H1 (cell line): ENCODE results near the gene APAF1. TPM values are rescaled to one million over a fixed set of nuclear protein-coding genes. Genes with fewer than 3 reads are reported as not detected.

Experiments
- KDM4A ChIP-seq: IDR thresholded peaks from one replicate; pipeline ENCODE4 v1.7.1; 2012; ENCODE audit warnings: low read depth, mild to moderate bottlenecking, moderate library complexity, low read length, inconsistent platforms; ENCODE audit not compliant: severe bottlenecking
- SIN3A ChIP-seq, 2 experiments: IDR thresholded peaks in 1 of 2; conservative IDR thresholded peaks in 1 of 2; 2 replicates each; pipeline ENCODE4 v1.6.1; 2011 to 2012; ENCODE audit warnings: low read length in 2 of 2, improper control_type of control experiment in 1 of 2, low read depth in 1 of 2, mild to moderate bottlenecking in 1 of 2
- SP4 ChIP-seq: IDR thresholded peaks from 2 replicates; pipeline ENCODE4 v1.6.1; 2012; ENCODE audit warnings: low read length, inconsistent platforms
- TEAD4 ChIP-seq: IDR thresholded peaks from 2 replicates; pipeline ENCODE4 v1.6.1; 2012; ENCODE audit warnings: low read depth, low read length, inconsistent platforms, mixed read lengths
- polyA plus RNA-seq, 7 experiments: library from polyadenylated mRNA; depleted of rRNA in 3 of 7; stranded (reverse) in 5 of 7; unstranded in 2 of 7; fragments of >200 nt in 5 of 7; fragments of 200-250 nt in 2 of 7; gene quantifications; 1 replicate in 5 of 7; 2 replicates in 1 of 7; 4 replicates in 1 of 7; pipeline versions ENCODE4 v1.2.1 to v1.2.3, GENCODE V29; 2011 to 2013; ENCODE audit warnings: missing spikeins in 2 of 7, mixed read lengths in 2 of 7
- total RNA-seq: library from RNA; stranded (reverse); fragmentation: NEBNext Ultra II Directional; extraction: Animal tissue kit (Norgen Biotek cat#: 25700); gene quantifications from 2 replicates; pipeline ENCODE4 v1.2.1, GENCODE V29; 2021

APAF1 gene
- total and polyA plus RNA-seq, 2 of the 8 experiments (the other 6 are each of a cell fraction or from before 2014, with no cell fraction given) = 4.7 to 22.6 TPM

DNA sequence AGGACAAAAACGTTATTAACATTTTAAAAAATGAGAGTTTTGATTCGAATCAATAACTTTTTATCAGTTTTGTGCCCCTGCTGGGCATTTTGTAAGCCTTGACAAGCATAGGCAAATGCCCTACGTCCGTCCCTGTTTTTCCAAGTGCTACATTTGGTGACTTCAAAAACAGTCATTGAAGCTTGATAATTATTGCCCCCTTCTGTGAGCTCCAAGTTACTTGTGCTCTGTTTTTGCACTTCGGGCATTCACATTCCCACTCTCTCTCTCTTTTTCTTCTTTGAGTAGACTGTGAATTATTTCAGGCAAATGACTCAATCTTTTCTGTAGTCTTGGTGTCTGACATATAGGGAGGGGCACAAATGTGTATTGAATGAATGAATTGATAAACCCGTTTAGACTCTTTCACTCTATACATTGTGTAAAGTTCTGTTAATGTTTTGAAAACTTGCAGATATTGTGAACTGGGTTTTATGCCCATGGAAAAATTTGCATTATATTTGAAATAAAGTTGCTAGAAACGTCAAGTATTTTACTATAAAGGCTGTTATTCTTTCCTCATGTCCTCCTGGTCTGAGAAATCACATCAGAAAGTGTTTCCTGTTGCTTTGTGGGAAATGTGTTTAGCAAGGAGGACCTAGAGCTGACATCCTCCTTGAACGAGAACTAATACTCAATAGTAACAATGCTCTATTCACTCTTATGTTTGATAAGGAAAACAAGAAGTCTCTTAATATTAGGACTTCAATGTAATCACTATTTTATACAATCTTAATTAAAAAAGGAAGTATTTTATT, 1.4 kb downstream of the APAF1 start (continued):
- no peak for TF ChIP-seq TEAD4
- no peak for TF ChIP-seq SP4
- no peak for TF ChIP-seq KDM4A
- no peak for TF ChIP-seq SIN3A (conservative IDR thresholded peaks at IDR 0.05 in 1 of 2, IDR thresholded peaks at IDR 0.05 in 1 of 2; ENCODE audit: low read depth in 1 of 2, low read length in 2 of 2)
